ENCODE results near the gene WNT5A.

- TF ChIP-seq EZH2 (IDR thresholded peaks at IDR 0.05; ENCODE audit: borderline replicate concordance, low read length): no peak
- no peak for TF ChIP-seq CTCF (conservative IDR thresholded peaks at IDR 0.05 in 1 of 2, IDR thresholded peaks at IDR 0.05 in 1 of 2; ENCODE audit: extremely low read depth in 1 of 2, insufficient read depth in 1 of 2, low read depth in 1 of 2, low read length in 2 of 2)
Measured at GRCh38 chr3:55480911-55481743, 6.0 kb downstream of the WNT5A start.
